ENCODE results near the gene PLAC9.

Gene PLAC9

GRCh38 chr10:80184291-80184690 lies 51.8 kb downstream of the PLAC9 start:
- no peak for DNase-seq (ENCODE audit: low spot score)

- DNase-seq (ENCODE audit: low spot score): no peak
Measured at GRCh38 chr10:80185578-80186299, 53.2 kb downstream of the PLAC9 start.

- DNase-seq (ENCODE audit: low spot score): no peak
Measured at GRCh38 chr10:80186364-80187012, 54.0 kb downstream of the PLAC9 start.

- no peak for DNase-seq (ENCODE audit: low spot score)
Measured at GRCh38 chr10:80187060-80187459, 54.5 kb downstream of the PLAC9 start.

- no peak for DNase-seq (ENCODE audit: low spot score)
Measured at GRCh38 chr10:80187465-80188409, 55.2 kb downstream of the PLAC9 start.

GRCh38 chr10:80188713-80189112 lies 56.2 kb downstream of the PLAC9 start:
- no peak for DNase-seq (ENCODE audit: low spot score)

GRCh38 chr10:80191589-80192270 lies 59.2 kb downstream of the PLAC9 start:
- no peak for DNase-seq (ENCODE audit: low spot score)

- no peak for DNase-seq (ENCODE audit: low spot score)
Measured at GRCh38 chr10:80192553-80192952, 60.0 kb downstream of the PLAC9 start.

- no peak for DNase-seq (ENCODE audit: low spot score)
Measured at GRCh38 chr10:80194373-80195045, 62.0 kb downstream of the PLAC9 start.
